A673 (cell line): ENCODE data around the gene CGB1. TPM values are rescaled to one million over a fixed set of nuclear protein-coding genes. Genes with fewer than 3 reads are reported as not detected.
"Not testable (repeated sequence)": the region's sequence is repeated elsewhere in the genome, so short reads cannot be mapped to it uniquely, and the experiment has no call there.

Source experiments
- Bru-seq: library from RNA; stranded (reverse); fragments of 400-500 nt; gene quantifications from one replicate; lab custom pipeline; 2021; lab: Mats Ljungman, UMichigan
- BruChase-seq, 2 experiments: library from RNA; stranded (reverse); fragments of 400-500 nt; gene quantifications; one replicate each; lab custom pipeline; 2021; lab: Mats Ljungman, UMichigan
- BruUV-seq: library from RNA; stranded (reverse); fragments of 400-500 nt; replicated peaks from 2 replicates; lab custom pipeline; 2021; lab: Mats Ljungman, UMichigan
- CTCF ChIA-PET: fragments of 300-600 bp; sonication (Branson Sonifier 250); formaldehyde crosslinking; loops from one replicate; lab custom pipeline; 2022; ENCODE audit warnings: antibody characterized with exemption; lab: Charles Lee
- POLR2A ChIA-PET: fragments of 300-600 bp; sonication (Branson Sonifier 250); formaldehyde crosslinking; loops from one replicate; lab custom pipeline; 2022; ENCODE audit warnings: antibody characterized with exemption; ENCODE audit not compliant: low non-redundant PET; lab: Charles Lee
- DNase-seq: peaks from one replicate; pipeline ENCODE4 v3.0.0-alpha.2; 2015; ENCODE audit warnings: low spot score
- H3K27ac ChIP-seq: fragments of 200-600 bp; sonication (generic); 2 replicates; pipeline ENCODE4 v1.5.1; 2016; ENCODE audit warnings: mixed run types, low read depth, mild to moderate bottlenecking, mixed read lengths, antibody characterized with exemption, low read length; ENCODE audit not compliant: poor library complexity, severe bottlenecking
- H3K27me3 ChIP-seq: fragments of 200-600 bp; sonication (generic); replicated peaks from 2 replicates; pipeline ENCODE4 v1.6.1; 2017; ENCODE audit warnings: mixed run types, low read depth, mild to moderate bottlenecking, mixed read lengths, antibody characterized with exemption, low read length; ENCODE audit not compliant: insufficient read depth, poor library complexity
- H3K36me3 ChIP-seq: fragments of 200-600 bp; sonication (generic); 2 replicates; pipeline ENCODE4 v1.6.1; 2016; ENCODE audit warnings: mixed run types, mild to moderate bottlenecking, mixed read lengths, antibody characterized with exemption, low read length; ENCODE audit not compliant: insufficient read depth, poor library complexity, severe bottlenecking
- H3K4me1 ChIP-seq: fragments of 200-600 bp; sonication (generic); 2 replicates; pipeline ENCODE4 v1.6.1; 2017; ENCODE audit warnings: mixed run types, mild to moderate bottlenecking, mixed read lengths, antibody characterized with exemption, low read length; ENCODE audit not compliant: insufficient read depth, poor library complexity, severe bottlenecking
- H3K4me3 ChIP-seq: fragments of 200-600 bp; sonication (generic); 2 replicates; pipeline ENCODE4 v1.5.1; 2016; ENCODE audit warnings: low read depth, mixed run types, mild to moderate bottlenecking, mixed read lengths, low read length; ENCODE audit not compliant: poor library complexity, severe bottlenecking
- H3K9me3 ChIP-seq: fragments of 200-600 bp; sonication (generic); 2 replicates; pipeline ENCODE4 v1.6.1; 2016; ENCODE audit warnings: mixed run types, low read depth, mild to moderate bottlenecking, mixed read lengths, antibody characterized with exemption, low read length; ENCODE audit not compliant: poor library complexity, severe bottlenecking
- CTCF ChIP-seq: fragments of 300-800, 200-600 bp; sonication (generic); conservative IDR thresholded peaks from 2 replicates; pipeline ENCODE4 v1.5.1; 2017; ENCODE audit warnings: low read depth, mild to moderate bottlenecking, antibody characterized with exemption, low read length, moderate library complexity, mixed read lengths
- EZH2 ChIP-seq: fragments of 200-600 bp; sonication (generic); IDR thresholded peaks from 2 replicates; pipeline ENCODE4 v1.6.1; 2017; ENCODE audit warnings: borderline replicate concordance, low read depth, mild to moderate bottlenecking, mixed read lengths, antibody characterized with exemption, low read length; ENCODE audit not compliant: poor library complexity, severe bottlenecking
- intact Hi-C: fragments of 100-400 bp; cut with micrococcal nuclease; formaldehyde crosslinking; loops from one replicate; pipeline ENCODE4 v1.10.0; 2022; ENCODE audit not compliant: unreplicated experiment
- long read RNA-seq: library from polyadenylated mRNA; stranded (forward); transcript quantifications from one replicate; pipeline ENCODE4 v2.0.0, GENCODE V29; 2022
- total RNA-seq: library from RNA; stranded (reverse); gene quantifications from 2 replicates; pipeline ENCODE4 v1.2.3, GENCODE V29; 2021

The CGB1 gene
- total RNA-seq = not detected in 2 replicates
- Bru-seq, nascent RNA = not detected
- not detected for BruChase-seq, experiment 1, labeled RNA remaining after a 2-hour chase
- not detected for BruChase-seq, experiment 2, labeled RNA remaining after a 6-hour chase
- long read RNA-seq = 0 reads

- H3K4me1 ChIP-seq, H3K27ac ChIP-seq, CTCF ChIA-PET, H3K36me3 ChIP-seq, H3K27me3 ChIP-seq, POLR2A ChIA-PET, H3K9me3 ChIP-seq, BruUV-seq, intact Hi-C loops, H3K4me3 ChIP-seq: not testable (repeated sequence)
- TF ChIP-seq CTCF = peak; percentile 71
- peak; percentile 63 for DNase-seq
Measured at GRCh38 chr19:49036815-49037214, at the start of gene CGB1. TSS of gene CGB1 (minus strand) at chr19:49036895. CDS start at chr19:49036711, 184 bp downstream.

- intact Hi-C loops = no loop called here
- ChIA-PET POLR2A (no interaction called here), CTCF (no interaction called here)
- H3K27me3 ChIP-seq = no peaks in the 10 kb centered on the region
- BruUV-seq = no TSS peak
- peak overlapping the region; percentile 97 for H3K27ac ChIP-seq
- H3K4me1 ChIP-seq = peaks cover 9% of the 10 kb centered on the region
- no peak for TF ChIP-seq CTCF
- no peak for TF ChIP-seq EZH2
- no peak for DNase-seq
- no peaks in the 10 kb centered on the region for H3K9me3 ChIP-seq
- peaks cover 40% of the 10 kb centered on the region for H3K36me3 ChIP-seq
- peak overlapping the region; percentile 88 for H3K4me3 ChIP-seq
Measured at GRCh38 chr19:49086296-49086695, 49.6 kb upstream of the CGB1 start.

- peak overlapping the region; percentile 97 for H3K27ac ChIP-seq
- no peak for DNase-seq
- TF ChIP-seq EZH2 (no peak), CTCF (no peak)
- CTCF ChIA-PET = no interaction called here
- no TSS peak for BruUV-seq
- no peaks in the 10 kb centered on the region for H3K9me3 ChIP-seq
- peaks cover 9% of the 10 kb centered on the region for H3K4me1 ChIP-seq
- H3K27me3 ChIP-seq = no peaks in the 10 kb centered on the region
- peaks cover 36% of the 10 kb centered on the region for H3K36me3 ChIP-seq
- intact Hi-C loops = no loop called here
- POLR2A ChIA-PET = no interaction called here
- peak overlapping the region; percentile 88 for H3K4me3 ChIP-seq
Measured at GRCh38 chr19:49085868-49086232, 49.2 kb upstream of the CGB1 start.
